A673 (cell line): ENCODE measurements around the gene INAFM1. TPM values are rescaled to one million over a fixed set of nuclear protein-coding genes. Genes with fewer than 3 reads are reported as not detected.
A peak's percentile ranks its signal among the peaks of the same experiment; 100 is the strongest.

Source experiments
- BruUV-seq: library from RNA; stranded (reverse); fragments of 400-500 nt; replicated peaks from 2 replicates; lab custom pipeline; 2021; lab: Mats Ljungman, UMichigan
- CTCF ChIA-PET: fragments of 300-600 bp; sonication (Branson Sonifier 250); formaldehyde crosslinking; loops from one replicate; lab custom pipeline; 2022; ENCODE audit warnings: antibody characterized with exemption; lab: Charles Lee
- POLR2A ChIA-PET: fragments of 300-600 bp; sonication (Branson Sonifier 250); formaldehyde crosslinking; loops from one replicate; lab custom pipeline; 2022; ENCODE audit warnings: antibody characterized with exemption; ENCODE audit not compliant: low non-redundant PET; lab: Charles Lee
- DNase-seq: peaks from one replicate; pipeline ENCODE4 v3.0.0-alpha.2; 2015; ENCODE audit warnings: low spot score
- H3K27ac ChIP-seq: fragments of 200-600 bp; sonication (generic); 2 replicates; pipeline ENCODE4 v1.5.1; 2016; ENCODE audit warnings: mixed run types, low read depth, mild to moderate bottlenecking, mixed read lengths, antibody characterized with exemption, low read length; ENCODE audit not compliant: poor library complexity, severe bottlenecking
- H3K27me3 ChIP-seq: fragments of 200-600 bp; sonication (generic); replicated peaks from 2 replicates; pipeline ENCODE4 v1.6.1; 2017; ENCODE audit warnings: mixed run types, low read depth, mild to moderate bottlenecking, mixed read lengths, antibody characterized with exemption, low read length; ENCODE audit not compliant: insufficient read depth, poor library complexity
- H3K36me3 ChIP-seq: fragments of 200-600 bp; sonication (generic); 2 replicates; pipeline ENCODE4 v1.6.1; 2016; ENCODE audit warnings: mixed run types, mild to moderate bottlenecking, mixed read lengths, antibody characterized with exemption, low read length; ENCODE audit not compliant: insufficient read depth, poor library complexity, severe bottlenecking
- H3K4me1 ChIP-seq: fragments of 200-600 bp; sonication (generic); 2 replicates; pipeline ENCODE4 v1.6.1; 2017; ENCODE audit warnings: mixed run types, mild to moderate bottlenecking, mixed read lengths, antibody characterized with exemption, low read length; ENCODE audit not compliant: insufficient read depth, poor library complexity, severe bottlenecking
- H3K4me3 ChIP-seq: fragments of 200-600 bp; sonication (generic); 2 replicates; pipeline ENCODE4 v1.5.1; 2016; ENCODE audit warnings: low read depth, mixed run types, mild to moderate bottlenecking, mixed read lengths, low read length; ENCODE audit not compliant: poor library complexity, severe bottlenecking
- H3K9me3 ChIP-seq: fragments of 200-600 bp; sonication (generic); 2 replicates; pipeline ENCODE4 v1.6.1; 2016; ENCODE audit warnings: mixed run types, low read depth, mild to moderate bottlenecking, mixed read lengths, antibody characterized with exemption, low read length; ENCODE audit not compliant: poor library complexity, severe bottlenecking
- EZH2 ChIP-seq: fragments of 200-600 bp; sonication (generic); IDR thresholded peaks from 2 replicates; pipeline ENCODE4 v1.6.1; 2017; ENCODE audit warnings: borderline replicate concordance, low read depth, mild to moderate bottlenecking, mixed read lengths, antibody characterized with exemption, low read length; ENCODE audit not compliant: poor library complexity, severe bottlenecking
- intact Hi-C: fragments of 100-400 bp; cut with micrococcal nuclease; formaldehyde crosslinking; loops from one replicate; pipeline ENCODE4 v1.10.0; 2022; ENCODE audit not compliant: unreplicated experiment
- total RNA-seq: library from RNA; stranded (reverse); gene quantifications from 2 replicates; pipeline ENCODE4 v1.2.3, GENCODE V29; 2021
- TF ChIP-seq, protein P1 (sequence below): fragments of 300-800, 200-600 bp; sonication (generic); conservative IDR thresholded peaks from 2 replicates; pipeline ENCODE4 v1.5.1; 2017; ENCODE audit warnings: low read depth, mild to moderate bottlenecking, antibody characterized with exemption, low read length, moderate library complexity, mixed read lengths

The INAFM1 gene
- total RNA-seq, 1 experiment from 2014 or later: 13.8 TPM

DNA sequence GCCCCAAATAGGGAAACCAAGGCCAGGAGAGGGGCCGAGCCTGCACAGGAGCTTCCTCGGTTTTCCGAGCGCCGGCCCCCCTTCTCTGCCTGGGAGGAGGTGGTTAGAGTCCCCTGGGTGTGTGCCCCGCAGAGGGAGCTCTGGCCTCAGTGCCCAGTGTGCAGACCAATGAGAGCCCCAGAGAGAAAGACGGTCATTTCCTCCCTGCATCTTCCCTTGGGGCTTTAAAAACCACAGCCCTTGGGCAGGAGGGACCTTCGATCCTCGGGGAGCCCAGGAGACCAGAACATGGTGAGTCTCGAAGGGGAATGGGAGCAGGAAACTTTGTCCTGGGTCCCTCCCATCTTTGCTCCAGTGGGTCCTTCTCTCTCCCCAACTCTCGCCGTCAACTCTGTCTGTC is 34.9 kb downstream of the INAFM1 start, which contains the start of gene C5AR1:
C5AR1 (plus strand) TSS at position 254 of the 400 bp plus-strand sequence; CDS start at position 289, 35 bp downstream.
- ChIA-PET POLR2A (no interaction called here), CTCF (no interaction called here)
- no TSS peak for BruUV-seq
- Histone ChIP-seq H3K27me3 (no peaks in the 10 kb centered on the region), H3K4me3 (no peak within 1 kb of the TSS), H3K4me1 (no peaks in the 10 kb centered on the region), H3K27ac (no peak within 1 kb of the TSS), H3K36me3 (no peaks in the 10 kb centered on the region), H3K9me3 (no peaks in the 10 kb centered on the region)
- TF ChIP-seq, protein P1, sequence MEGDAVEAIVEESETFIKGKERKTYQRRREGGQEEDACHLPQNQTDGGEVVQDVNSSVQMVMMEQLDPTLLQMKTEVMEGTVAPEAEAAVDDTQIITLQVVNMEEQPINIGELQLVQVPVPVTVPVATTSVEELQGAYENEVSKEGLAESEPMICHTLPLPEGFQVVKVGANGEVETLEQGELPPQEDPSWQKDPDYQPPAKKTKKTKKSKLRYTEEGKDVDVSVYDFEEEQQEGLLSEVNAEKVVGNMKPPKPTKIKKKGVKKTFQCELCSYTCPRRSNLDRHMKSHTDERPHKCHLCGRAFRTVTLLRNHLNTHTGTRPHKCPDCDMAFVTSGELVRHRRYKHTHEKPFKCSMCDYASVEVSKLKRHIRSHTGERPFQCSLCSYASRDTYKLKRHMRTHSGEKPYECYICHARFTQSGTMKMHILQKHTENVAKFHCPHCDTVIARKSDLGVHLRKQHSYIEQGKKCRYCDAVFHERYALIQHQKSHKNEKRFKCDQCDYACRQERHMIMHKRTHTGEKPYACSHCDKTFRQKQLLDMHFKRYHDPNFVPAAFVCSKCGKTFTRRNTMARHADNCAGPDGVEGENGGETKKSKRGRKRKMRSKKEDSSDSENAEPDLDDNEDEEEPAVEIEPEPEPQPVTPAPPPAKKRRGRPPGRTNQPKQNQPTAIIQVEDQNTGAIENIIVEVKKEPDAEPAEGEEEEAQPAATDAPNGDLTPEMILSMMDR: no peak
- no peak for TF ChIP-seq EZH2
- intact Hi-C loops: no loop called here
- DNase-seq: no peak

DNA sequence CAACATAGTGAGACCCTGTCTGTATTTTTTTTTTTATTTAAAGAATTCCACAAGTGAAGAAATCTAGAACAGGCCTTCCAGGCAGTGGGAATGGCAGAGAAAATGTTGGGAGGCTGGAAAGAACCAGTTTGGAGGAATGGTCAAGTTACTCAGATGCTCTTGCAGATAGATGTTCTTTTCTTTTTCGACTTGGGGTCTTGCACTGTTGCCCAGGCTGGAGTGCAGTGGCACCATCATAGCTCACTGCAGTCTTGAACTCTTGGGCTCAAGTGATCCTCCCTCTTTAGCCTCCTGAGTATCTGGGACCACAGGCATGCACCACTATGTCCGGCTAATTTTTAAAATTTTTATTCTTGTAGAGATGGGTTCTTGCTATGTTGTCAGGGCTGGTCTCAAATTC is 35.6 kb downstream of the INAFM1 start:
- Histone ChIP-seq H3K4me3 (no peak overlapping the region), H3K36me3 (no peaks in the 10 kb centered on the region), H3K27me3 (no peaks in the 10 kb centered on the region), H3K9me3 (no peaks in the 10 kb centered on the region), H3K27ac (no peak overlapping the region), H3K4me1 (no peaks in the 10 kb centered on the region)
- no peak for DNase-seq
- no peak for TF ChIP-seq EZH2
- TF ChIP-seq, protein P1: no peak
- BruUV-seq: no TSS peak
- intact Hi-C loops: no loop called here
- ChIA-PET CTCF (no interaction called here), POLR2A (no interaction called here)

DNA sequence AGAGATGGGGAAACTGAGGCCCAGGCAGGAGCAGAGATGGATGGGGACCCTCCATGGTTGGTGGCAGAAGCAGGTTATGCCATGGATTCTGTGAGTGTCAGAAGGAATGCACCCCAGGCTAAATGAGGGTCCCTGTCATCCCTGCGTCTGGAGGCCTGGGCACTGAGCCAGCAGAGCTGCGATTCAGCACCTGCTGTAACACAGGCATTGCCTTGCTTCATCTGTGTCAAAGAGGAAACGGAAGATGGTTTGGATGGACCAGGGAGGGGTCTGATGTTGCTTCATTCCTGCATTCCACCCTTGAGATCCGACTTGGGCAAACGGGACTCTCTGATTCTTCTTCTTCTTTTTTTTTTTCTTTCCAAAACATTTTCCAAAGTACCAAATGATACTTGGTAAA is 36.1 kb downstream of the INAFM1 start:
- no peak overlapping the region for H3K27ac ChIP-seq
- H3K4me3 ChIP-seq: no peak overlapping the region
- DNase-seq: peak; percentile 45
- no peaks in the 10 kb centered on the region for H3K4me1 ChIP-seq
- H3K36me3 ChIP-seq: no peaks in the 10 kb centered on the region
- POLR2A ChIA-PET: no interaction called here
- no TSS peak for BruUV-seq
- CTCF ChIA-PET: no interaction called here
- H3K27me3 ChIP-seq: no peaks in the 10 kb centered on the region
- H3K9me3 ChIP-seq: no peaks in the 10 kb centered on the region
- intact Hi-C loops: no loop called here
- no peak for TF ChIP-seq EZH2
- TF ChIP-seq, protein P1: no peak
